HG03139 (cell line): ENCODE data around the gene RNF222.
"Not testable (repeated sequence)": the region's sequence is repeated elsewhere in the genome, so short reads cannot be mapped to it uniquely, and the experiment has no call there.

Experiments used
- ATAC-seq: cut with Tn5 transposase; IDR thresholded peaks from one replicate; pipeline ENCODE4 v1.9.1; 2021; ENCODE audit not compliant: unreplicated experiment

Gene RNF222

GRCh38 chr17:8413328-8413727, 15.7 kb upstream of the RNF222 start:
- ATAC-seq: no peak

DNA sequence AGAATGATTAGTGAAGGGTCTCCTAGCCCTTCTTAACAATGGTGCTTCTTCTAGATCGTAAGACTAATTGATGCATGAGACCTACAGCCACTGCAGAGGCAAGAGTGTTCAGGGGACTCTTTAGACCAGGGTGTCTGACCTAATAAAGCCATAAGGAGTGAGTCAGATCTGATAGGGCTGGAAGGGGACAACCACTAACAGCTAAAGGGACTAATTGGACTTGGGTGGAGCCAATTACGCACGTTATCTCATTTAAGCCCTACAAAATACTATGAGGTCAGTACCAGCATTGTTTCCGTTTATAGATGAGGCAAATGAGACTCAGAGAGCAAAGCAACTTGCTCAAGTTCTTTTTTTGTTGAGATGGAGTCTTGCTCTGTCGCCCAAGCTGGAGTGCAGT, 14.5 kb upstream of the RNF222 start:
- no peak for ATAC-seq

DNA sequence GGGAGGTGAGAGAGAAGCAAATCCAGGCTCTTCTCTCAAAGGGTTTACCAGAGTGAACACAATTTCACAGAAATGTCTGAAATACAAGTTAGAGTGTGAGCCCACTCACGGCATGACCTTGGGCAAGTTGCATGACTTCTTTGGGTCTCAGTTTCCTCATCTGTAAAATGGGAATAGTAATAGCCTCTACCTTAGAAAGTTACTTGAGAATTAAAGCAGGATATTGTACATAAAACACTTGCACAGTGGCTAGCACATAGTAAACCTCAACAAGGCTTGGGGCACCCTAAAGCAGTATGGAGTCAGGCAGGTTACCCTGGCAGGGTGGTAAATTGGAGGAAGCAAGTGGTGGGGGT, 13.2 kb upstream of the RNF222 start:
- no peak for ATAC-seq

GRCh38 chr17:8409966-8410882, 12.6 kb upstream of the RNF222 start:
- ATAC-seq: no peak

DNA sequence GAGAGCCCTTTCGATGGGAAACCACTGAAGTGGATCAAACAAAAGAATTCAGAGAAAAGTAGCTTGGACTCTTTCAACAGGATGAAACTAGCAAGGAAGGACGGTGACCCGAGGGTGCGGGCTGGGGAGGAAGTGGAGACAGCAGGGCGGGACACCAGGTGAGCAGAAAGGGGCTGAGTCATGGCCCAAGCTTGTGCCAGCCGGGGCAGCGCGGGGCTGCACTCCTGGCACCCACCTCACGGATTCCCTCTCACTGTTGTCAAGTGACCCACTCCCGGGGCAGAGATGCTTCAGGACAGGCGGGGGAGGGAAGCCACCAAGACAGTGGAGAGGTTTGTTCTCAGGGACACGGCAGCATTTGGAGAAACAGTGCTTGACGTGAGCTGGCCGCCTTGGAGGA, 10.7 kb upstream of the RNF222 start:
- ATAC-seq: no peak

- ATAC-seq: no peak
Observed at GRCh38 chr17:8406174-8406573, 8.5 kb upstream of the RNF222 start.

DNA sequence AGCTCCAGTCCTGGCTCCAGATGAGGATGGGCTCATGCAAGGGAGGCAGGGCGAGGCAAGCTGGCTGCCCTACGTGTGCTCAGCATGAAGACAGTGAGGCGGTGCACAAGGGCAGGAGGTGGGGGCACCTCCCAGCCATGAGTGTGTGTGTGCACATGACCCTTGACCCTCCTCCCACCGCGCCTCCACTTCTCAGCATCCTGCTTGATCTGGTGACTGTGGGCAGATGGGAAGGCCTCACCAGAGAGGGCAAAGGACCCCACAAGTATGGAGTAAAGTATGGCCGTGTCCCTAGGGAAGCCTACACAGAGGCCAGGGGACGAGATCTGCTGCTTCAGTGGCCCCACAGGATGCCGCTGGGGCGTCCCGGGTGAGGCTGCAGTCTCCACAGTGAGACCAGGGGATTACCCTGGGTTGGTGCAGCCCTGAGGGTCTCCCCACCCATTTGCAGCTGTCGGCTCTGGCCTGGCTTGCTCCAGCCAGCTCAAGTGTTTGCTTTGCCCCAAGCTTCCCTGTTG, 7.9 kb upstream of the RNF222 start:
- no peak for ATAC-seq

DNA sequence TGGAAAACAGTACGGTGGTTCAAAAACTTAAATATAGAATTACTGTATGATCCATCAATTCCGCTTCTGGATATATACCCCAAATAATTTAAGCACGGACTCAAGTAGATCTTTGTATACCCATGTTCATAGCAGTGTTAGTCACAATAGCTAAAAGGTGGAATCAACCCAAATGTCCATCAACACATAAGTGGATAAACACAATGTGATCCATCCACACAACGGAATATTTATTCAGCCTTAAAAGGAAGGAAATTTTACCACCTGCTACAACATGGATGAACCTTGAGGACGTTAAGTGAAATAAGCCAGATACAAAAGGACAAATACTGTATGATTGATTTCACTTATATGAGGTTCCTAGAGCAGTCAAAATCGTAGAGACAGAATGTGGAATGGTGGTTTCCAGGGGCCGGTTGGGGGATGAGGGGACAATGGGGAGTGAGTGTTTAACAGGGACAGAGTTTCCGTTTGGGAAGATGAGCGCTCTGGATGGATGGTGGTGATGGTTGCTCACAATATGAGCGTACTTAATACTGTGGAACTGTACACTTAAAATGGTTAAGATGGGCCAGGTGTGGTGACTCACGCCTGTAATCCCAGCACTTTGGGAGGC, 5.4 kb upstream of the RNF222 start:
- no peak for ATAC-seq

GRCh38 chr17:8401107-8401506, 3.5 kb upstream of the RNF222 start:
- ATAC-seq: no peak

DNA sequence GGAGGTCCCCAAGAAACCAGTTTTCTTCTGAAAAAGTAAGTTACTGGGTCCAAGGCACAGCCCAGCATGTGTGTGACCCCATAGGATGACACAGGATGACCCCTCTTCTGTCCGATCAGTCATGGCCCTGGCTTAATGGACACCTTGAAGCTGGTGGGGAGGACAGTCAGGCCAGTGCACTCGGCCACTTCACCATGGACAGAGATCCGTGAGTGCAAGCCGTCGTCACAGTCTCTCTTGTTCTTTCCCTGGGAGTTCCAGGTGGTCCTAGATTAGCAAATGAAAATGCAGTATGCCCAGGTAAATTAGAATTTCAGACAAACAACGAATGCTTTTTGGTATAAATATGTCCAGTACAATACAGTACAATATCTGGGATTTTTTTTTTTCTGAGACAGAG, 1.4 kb upstream of the RNF222 start:
- no peak for ATAC-seq

GRCh38 chr17:8394497-8394896, 3.1 kb downstream of the RNF222 start:
- not testable (repeated sequence) for ATAC-seq

DNA sequence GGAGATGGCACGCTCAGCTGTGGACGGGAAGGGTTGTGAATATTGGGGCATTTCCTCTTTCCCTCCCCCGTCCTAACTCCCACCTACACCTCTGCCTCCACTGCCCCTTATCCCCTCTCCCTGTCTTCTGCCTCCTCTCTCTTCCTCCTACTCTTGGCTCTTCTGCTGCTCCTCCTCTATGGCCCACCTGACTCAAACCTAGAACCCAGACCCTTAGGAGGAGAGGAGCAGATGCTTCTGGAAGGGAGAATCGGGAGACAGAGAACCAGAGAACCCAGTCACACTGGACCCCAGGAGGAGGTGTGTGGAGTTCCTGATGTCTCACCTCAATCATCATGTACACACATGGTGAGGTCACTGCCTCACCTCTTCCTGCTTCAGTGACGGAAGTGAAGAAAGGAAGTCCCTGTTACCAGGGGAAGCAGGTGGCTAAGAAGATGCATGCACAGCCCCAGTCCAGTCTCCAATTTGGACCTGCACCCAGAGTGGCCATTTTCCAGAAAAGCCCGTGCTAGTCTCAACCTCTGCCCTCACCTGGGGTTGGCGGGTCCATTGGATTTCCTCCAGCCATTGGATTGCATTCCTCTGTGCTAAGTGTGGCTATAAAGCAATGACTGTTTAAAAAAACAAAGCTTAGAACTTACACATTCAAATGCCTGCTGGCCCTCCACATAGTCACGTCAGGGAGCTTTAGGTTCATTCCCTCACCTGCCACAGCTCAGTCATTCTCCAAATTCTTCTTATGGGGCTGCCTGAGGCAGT, 4.0 kb downstream of the RNF222 start:
- no peak for ATAC-seq

DNA sequence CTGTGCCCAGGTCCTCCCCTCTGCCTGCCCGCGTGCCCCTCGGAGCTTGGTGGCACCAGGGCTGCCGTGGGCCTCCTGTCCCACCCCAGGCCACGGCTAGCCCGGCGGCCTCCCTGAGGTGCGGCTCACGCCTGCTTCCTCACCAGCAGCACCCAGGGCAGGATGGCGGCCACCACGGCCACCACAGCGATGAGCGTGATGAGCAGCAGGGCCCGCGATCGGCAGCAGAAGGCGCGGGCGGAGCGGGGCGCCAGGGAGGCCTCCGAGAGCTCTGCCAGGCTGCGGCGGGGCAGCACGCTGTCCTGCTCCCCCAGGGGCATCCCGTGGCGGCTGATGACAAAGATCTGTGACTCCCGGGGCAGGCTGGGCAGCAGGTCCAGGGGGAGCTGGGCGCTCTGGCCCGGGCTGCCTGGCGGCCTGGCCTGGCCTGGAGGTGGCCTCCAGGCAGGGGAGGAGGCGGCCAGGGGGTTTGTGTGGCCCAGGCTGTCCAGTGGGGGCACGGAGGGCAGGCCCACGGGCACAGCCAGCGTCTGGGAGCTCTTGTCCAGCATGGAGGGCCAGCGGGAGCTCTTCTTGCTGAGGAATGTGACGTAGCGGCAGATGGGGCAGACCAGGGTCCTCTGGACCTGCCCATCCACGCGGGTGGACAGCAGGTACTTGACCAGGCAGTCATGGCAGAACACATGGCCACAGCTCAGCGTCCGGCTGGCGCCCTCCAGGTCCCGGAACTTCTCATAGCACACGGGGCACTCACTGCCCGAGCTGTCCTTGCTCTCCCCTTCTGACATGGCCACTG, 4.8 kb downstream of the RNF222 start:
- ATAC-seq: no peak

DNA sequence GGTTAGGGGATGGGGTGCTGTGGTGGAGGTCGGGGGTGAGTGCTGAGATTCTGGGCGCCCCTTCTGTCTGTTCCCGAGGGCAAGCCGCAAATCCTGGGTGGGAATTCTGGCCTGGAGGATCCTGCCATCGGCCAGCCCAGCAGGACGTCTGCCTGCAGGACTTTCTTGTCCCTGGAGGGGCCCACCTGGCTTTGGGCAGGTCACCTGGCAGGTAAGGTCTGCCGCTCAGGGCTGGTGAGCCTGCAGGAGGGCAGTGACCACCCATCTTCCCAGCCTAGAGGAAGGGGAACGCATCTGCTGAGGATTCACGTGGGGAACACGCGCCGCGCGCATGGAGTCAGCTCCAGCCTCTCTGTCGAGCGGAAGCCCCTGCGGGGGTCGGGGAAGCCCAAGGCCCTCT, 5.4 kb downstream of the RNF222 start:
- no peak for ATAC-seq

GRCh38 chr17:8391711-8392110, 5.9 kb downstream of the RNF222 start:
- ATAC-seq: no peak

DNA sequence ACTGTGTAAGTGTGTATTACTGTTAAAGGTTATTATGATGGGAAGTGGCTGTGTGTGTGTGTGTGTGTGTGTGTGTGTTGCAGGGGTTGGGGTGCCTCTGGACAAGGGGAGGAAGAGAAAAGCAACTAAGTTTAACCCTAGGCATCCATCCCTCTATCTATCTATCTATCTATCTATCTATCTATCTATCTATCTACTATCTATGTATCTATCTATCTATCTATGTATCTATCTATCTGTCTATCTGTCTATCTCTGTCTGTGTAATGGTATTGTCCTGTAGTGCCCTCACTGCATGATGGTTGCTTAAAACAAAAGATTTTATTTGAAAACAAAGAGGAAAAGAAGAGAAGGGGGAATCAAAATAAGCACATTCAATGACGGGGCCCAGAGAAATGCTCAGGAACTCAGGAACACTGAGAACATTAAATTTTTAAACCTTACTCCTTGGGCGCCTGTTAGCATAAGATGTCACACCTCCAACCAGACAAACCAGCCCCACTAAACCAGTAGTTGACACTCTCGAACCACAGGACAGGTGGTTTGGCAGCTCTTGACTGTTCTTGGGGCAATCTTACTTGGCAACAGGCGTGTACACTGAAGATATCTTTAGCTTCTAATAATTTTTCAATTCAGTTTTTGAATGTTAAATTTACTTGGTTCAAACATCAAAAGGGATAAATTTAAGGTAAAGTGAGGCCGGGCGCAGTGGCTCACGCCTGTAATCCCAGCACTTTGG, 9.5 kb downstream of the RNF222 start:
- no peak for ATAC-seq

DNA sequence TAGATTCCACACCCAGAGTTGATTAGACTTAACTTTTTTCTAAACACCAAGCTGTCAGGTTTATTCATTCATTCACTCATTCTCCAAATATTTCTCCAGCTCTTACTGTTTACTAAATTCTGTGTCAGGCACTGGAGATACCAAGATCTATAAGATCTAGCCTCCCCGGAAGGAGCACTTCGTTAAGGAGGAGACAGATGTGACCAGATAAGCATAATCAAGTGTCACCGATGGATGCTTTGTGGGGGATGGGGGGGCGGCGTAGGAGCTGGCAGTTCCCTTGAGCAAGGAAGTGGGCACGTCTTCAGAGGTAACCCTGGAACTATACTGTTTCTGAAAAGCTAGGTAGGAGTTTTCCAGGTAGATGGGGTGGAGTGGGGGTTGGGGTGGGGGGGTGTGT, 10.8 kb downstream of the RNF222 start:
- no peak for ATAC-seq

DNA sequence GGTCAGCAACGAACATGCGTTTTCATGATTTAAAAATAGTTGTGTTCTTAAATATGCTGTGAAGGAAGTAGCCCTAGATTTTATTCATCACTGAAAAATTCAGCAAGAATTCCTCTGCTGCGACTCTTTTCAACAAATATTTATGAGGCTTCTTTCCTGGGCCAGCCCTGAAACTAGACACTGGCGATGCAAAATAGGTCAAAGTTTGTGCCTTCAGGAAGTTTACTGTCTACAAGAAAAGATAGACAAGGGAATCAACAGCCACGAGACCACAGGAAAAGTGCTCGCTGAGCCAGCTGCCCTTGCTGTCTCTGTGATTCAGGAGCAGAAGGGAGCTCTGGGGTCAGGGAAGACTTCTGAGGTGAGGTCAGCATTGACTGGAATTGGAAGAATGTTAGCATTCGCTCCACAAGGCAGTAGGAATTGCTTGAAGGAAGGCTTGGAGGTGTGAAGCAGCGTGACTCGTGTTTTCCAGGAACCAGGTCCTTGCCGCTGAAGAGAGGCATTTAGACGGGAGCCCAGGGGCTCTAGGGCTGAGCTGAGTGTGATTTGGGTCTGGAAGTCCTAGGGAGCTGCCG, 12.7 kb downstream of the RNF222 start:
- ATAC-seq: no peak

DNA sequence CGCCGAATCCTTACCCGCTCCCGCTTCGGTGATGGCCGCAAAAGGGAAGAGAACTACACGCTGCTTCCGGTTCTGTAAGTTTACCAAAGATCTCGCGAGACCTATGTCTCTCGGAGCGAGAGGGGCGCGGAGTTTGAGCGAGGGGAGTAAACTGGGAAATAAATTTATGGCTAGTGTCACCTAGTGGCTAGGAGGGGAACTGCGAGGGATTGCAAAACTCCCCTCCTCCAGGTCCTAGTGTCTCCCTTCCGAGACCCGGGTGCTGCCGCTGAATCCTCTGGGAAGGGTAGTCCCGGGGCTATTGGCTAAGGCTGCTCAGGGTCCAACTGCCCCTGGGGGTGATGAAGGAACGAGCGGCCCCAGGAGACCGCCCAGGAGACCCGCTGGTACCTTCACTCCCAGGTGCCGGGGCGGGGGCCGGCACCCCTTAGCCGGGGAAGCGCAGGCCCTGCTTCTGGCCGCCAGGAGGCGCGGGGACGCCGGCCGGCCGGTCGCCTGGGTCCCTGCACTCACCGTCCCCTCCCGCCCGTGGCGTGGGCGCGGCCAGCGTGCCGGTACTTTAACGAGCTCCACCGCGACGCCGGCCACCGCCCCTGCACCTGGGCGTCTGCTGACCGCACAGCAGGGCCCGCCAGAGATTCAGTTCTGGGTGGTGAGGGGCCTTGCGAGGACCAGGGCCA, 14.3 kb downstream of the RNF222 start, which contains the start of gene RPL26:
Gene RPL26 (minus strand): TSS at position 51 of the 680 bp plus-strand sequence. CDS start 883 bp downstream, outside the sequence.
- ATAC-seq: peak; percentile 79
